Neuronal stem cell (in vitro differentiated cells): Measurements from ENCODE around the gene GALR1.
A peak's percentile ranks its signal among the peaks of the same experiment; 100 is the strongest.

ENCODE experiments used
- DNase-seq: peaks from one replicate; pipeline ENCODE4 v3.0.0-alpha.2; 2013; ENCODE audit warnings: low spot score
- H2AFZ ChIP-seq: one replicate; pipeline ENCODE4 v1.6.1; 2013; ENCODE audit warnings: mild to moderate bottlenecking, low read length, inconsistent platforms
- H2AK5ac ChIP-seq: 2 replicates; pipeline ENCODE4 v1.6.1; 2013; ENCODE audit warnings: low read depth, mild to moderate bottlenecking, inconsistent platforms, low read length, moderate library complexity, mixed read lengths
- H2BK120ac ChIP-seq: 2 replicates; pipeline ENCODE4 v1.6.1; 2013; ENCODE audit warnings: low read depth, mild to moderate bottlenecking, inconsistent platforms, low read length, moderate library complexity, mixed read lengths
- H2BK12ac ChIP-seq: one replicate; pipeline ENCODE4 v1.6.1; 2013; ENCODE audit warnings: low read length, inconsistent platforms
- H2BK15ac ChIP-seq: 2 replicates; pipeline ENCODE4 v1.6.1; 2013; ENCODE audit warnings: mild to moderate bottlenecking, low read length, inconsistent platforms, mixed read lengths
- H2BK5ac ChIP-seq: one replicate; pipeline ENCODE4 v1.6.1; 2013; ENCODE audit warnings: inconsistent platforms, mild to moderate bottlenecking, low read length, moderate library complexity
- H3K14ac ChIP-seq: one replicate; pipeline ENCODE4 v1.6.1; 2013; ENCODE audit warnings: low read length, inconsistent platforms
- H3K18ac ChIP-seq: 2 replicates; pipeline ENCODE4 v1.6.1; 2013; ENCODE audit warnings: low read length, inconsistent platforms
- H3K23ac ChIP-seq: 2 replicates; pipeline ENCODE4 v1.6.1; 2013; ENCODE audit warnings: low read depth, mild to moderate bottlenecking, mixed read lengths, low read length, inconsistent platforms; ENCODE audit not compliant: poor library complexity
- H3K27ac ChIP-seq: replicated peaks from 3 replicates; pipeline ENCODE4 v1.5.1; 2013; ENCODE audit warnings: low read length, inconsistent platforms
- H3K27me3 ChIP-seq, 3 experiments: 2 replicates each; pipeline ENCODE4 v1.6.1; 2013; ENCODE audit warnings: low read length in 3 of 3, mild to moderate bottlenecking in 2 of 3, inconsistent platforms in 1 of 3, low read depth in 1 of 3, mixed read lengths in 1 of 3, moderate library complexity in 1 of 3; ENCODE audit not compliant: control insufficient read depth in 3 of 3, insufficient read depth in 3 of 3
- H3K36me3 ChIP-seq, 2 donors: replicated peaks in 1 of 2; 2 replicates each; pipeline ENCODE4 v1.6.1; 2013; ENCODE audit warnings: low read length in 2 of 2; ENCODE audit not compliant: control insufficient read depth in 2 of 2, insufficient read depth in 2 of 2
- H3K4ac ChIP-seq: 2 replicates; pipeline ENCODE4 v1.6.1; 2013; ENCODE audit warnings: inconsistent platforms, mild to moderate bottlenecking, low read length, moderate library complexity
- H3K4me1 ChIP-seq, 2 donors: 1 replicate in 1 of 2; 2 replicates in 1 of 2; pipeline ENCODE4 v1.6.1; 2013; ENCODE audit warnings: low read length in 2 of 2, low read depth in 1 of 2; ENCODE audit not compliant: control insufficient read depth in 2 of 2, insufficient read depth in 1 of 2
- H3K4me2 ChIP-seq: one replicate; pipeline ENCODE4 v1.6.1; 2013; ENCODE audit warnings: mild to moderate bottlenecking, low read length, inconsistent platforms; ENCODE audit not compliant: insufficient read depth, poor library complexity, severe bottlenecking
- H3K4me3 ChIP-seq, 2 donors: 2 replicates each; pipeline ENCODE4 v1.5.1; 2013; ENCODE audit warnings: low read length in 2 of 2, mild to moderate bottlenecking in 2 of 2, inconsistent platforms in 1 of 2, moderate library complexity in 1 of 2
- H3K79me1 ChIP-seq: one replicate; pipeline ENCODE4 v1.6.1; 2013; ENCODE audit warnings: low read depth, mild to moderate bottlenecking, inconsistent platforms, low read length, moderate library complexity
- H3K9ac ChIP-seq: one replicate; pipeline ENCODE4 v1.6.1; 2013; ENCODE audit warnings: mild to moderate bottlenecking, low read depth, low read length, inconsistent platforms; ENCODE audit not compliant: poor library complexity
- H3K9me3 ChIP-seq, 2 donors: replicated peaks in 1 of 2; 2 replicates each; pipeline versions ENCODE3 to v1.6.1; 2013; ENCODE audit warnings: low read length in 2 of 2, mild to moderate bottlenecking in 2 of 2, inconsistent platforms in 1 of 2, low read depth in 1 of 2, mixed read lengths in 1 of 2, moderate library complexity in 1 of 2; ENCODE audit not compliant: control insufficient read depth in 2 of 2, insufficient read depth in 1 of 2
- H4K8ac ChIP-seq: one replicate; pipeline ENCODE4 v1.6.1; 2013; ENCODE audit warnings: low read depth, mild to moderate bottlenecking, inconsistent platforms, low read length, moderate library complexity
- H4K91ac ChIP-seq: one replicate; pipeline ENCODE4 v1.6.1; 2013; ENCODE audit warnings: low read length, low read depth, mild to moderate bottlenecking, inconsistent platforms; ENCODE audit not compliant: poor library complexity
- WGBS, 2 donors: extraction: QIAGEN DNeasy Blood & Tissue Kit; methylation state at CpG; one replicate each; pipeline ENCODE4 v1.1.7; 2013; ENCODE audit warnings: missing lambda C conversion rate in 2 of 2, mixed read lengths in 1 of 2; ENCODE audit not compliant: insufficient read length in 2 of 2, insufficient replicate concordance in 1 of 2; ENCODE audit errors: extremely low coverage in 2 of 2; 5-methylcytosine and 5-hydroxymethylcytosine counted together

Gene GALR1

DNA sequence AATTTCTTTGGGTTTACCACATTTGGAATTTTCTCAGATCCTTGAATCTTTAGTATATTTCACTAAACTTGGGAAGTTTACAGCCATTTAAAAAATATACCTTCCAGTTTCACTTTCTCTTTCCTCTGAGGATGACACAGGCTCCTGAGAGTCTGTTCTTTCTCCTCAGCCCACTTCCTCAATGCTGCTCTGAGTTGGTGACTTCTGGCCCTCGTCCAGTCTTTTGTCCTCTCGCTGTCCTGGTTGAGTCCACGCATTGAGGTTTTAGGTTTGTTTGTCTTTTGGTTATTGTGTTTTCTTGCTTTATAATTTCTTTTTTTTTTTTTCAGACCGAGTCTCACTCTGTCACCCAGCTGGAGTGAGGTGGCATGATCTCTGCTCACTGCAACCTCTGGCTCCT, 40.7 kb upstream of the GALR1 start:
- Histone ChIP-seq H4K91ac (no peak overlapping the region), H2BK15ac (no peak overlapping the region), H2AK5ac (no peak overlapping the region), H3K27me3 (no peaks in the 10 kb centered on the region), H3K27ac (no peak overlapping the region), H3K9ac (no peak overlapping the region), H3K14ac (no peak overlapping the region), H4K8ac (no peak overlapping the region), H3K4me1 (peaks cover 0 to 2% of the 10 kb centered on the region in 2 donors), H3K4me3 (no peak overlapping the region), H3K4me2 (no peak overlapping the region), H2AFZ (peak overlapping the region; percentile 53), H2BK120ac (no peak overlapping the region), H3K23ac (no peak overlapping the region), H3K79me1 (no peaks in the 10 kb centered on the region), H3K9me3 (no peaks in the 10 kb centered on the region), H3K18ac (no peak overlapping the region), H2BK5ac (no peak overlapping the region), H2BK12ac (no peak overlapping the region), H3K36me3 (no peaks in the 10 kb centered on the region), H3K4ac (no peak overlapping the region)
- no CpG with 5 or more reads among the region's 4 CpGs for WGBS, 2 donors
- no peak for DNase-seq

DNA sequence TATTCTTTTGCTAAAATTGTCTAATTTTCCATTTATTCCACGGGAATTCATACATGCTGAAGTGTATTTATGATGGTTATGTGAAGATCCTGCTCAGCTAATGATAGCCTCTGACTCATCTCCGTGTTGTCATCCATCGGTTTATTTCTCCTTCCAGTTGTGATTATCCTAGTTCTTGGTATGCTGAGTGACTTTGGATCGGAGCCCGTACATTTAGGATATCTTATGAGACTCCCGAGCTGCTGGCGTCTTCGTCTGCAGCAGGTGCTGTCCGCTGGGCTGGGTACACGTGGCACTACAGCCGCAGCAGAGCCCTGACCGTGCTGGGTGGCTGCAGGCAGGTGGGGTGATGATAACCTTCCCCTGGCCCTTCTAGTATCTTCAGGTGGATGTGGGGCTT, 40.1 kb upstream of the GALR1 start:
- Histone ChIP-seq H3K27ac (no peak overlapping the region), H2AFZ (no peak overlapping the region), H4K8ac (no peak overlapping the region), H2BK15ac (no peak overlapping the region), H3K4me1 (peaks cover 0 to 2% of the 10 kb centered on the region in 2 donors), H3K9ac (no peak overlapping the region), H3K4ac (no peak overlapping the region), H3K4me3 (no peak overlapping the region), H3K4me2 (no peak overlapping the region), H2BK5ac (no peak overlapping the region), H3K23ac (peak overlapping the region; percentile 1), H3K9me3 (no peaks in the 10 kb centered on the region), H2BK12ac (no peak overlapping the region), H3K27me3 (no peaks in the 10 kb centered on the region), H3K18ac (no peak overlapping the region), H4K91ac (no peak overlapping the region), H2AK5ac (no peak overlapping the region), H3K14ac (no peak overlapping the region), H3K36me3 (no peaks in the 10 kb centered on the region), H3K79me1 (no peaks in the 10 kb centered on the region), H2BK120ac (no peak overlapping the region)
- DNase-seq: no peak
- WGBS, 2 donors: no CpG with 5 or more reads among the region's 12 CpGs

DNA sequence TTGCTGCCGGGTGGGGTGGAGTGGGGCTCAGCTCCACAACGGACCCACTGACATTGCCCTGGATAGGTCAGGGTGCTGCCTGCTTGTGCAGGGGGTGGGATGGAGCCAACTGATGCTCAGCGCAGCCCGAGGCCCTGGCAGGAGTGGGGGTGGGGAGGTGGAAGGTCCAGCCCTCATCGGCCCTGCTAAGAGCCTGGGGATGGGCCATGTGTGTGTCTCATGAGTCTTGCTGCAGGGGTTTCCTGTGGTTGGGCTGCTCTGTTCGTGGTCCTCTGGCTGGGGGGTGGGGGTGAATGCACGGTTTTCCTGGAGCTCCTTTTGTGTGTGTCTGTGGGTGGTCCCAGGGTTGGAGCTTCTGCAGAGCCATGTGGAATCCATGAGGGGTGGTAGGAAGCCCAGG, 39.4 kb upstream of the GALR1 start:
- H3K27ac ChIP-seq: no peak overlapping the region
- no peak overlapping the region for H2BK5ac ChIP-seq
- peak overlapping the region; percentile 40 for H3K18ac ChIP-seq
- no peaks in the 10 kb centered on the region for H3K27me3 ChIP-seq
- H2BK12ac ChIP-seq: no peak overlapping the region
- WGBS, 2 donors: no CpG with 5 or more reads among the region's 7 CpGs
- H3K4me2 ChIP-seq: no peak overlapping the region
- H3K4me1 ChIP-seq: peaks cover 0 to 2% of the 10 kb centered on the region in 2 donors
- H2BK15ac ChIP-seq: peak overlapping the region; percentile 61
- H3K23ac ChIP-seq: peak overlapping the region; percentile 1
- no peak overlapping the region for H2BK120ac ChIP-seq
- no peak overlapping the region for H4K8ac ChIP-seq
- no peak overlapping the region for H2AFZ ChIP-seq
- no peaks in the 10 kb centered on the region for H3K36me3 ChIP-seq
- DNase-seq: no peak
- no peaks in the 10 kb centered on the region for H3K79me1 ChIP-seq
- peak overlapping the region; percentile 33 for H3K9ac ChIP-seq
- peak overlapping the region; percentile 1 for H2AK5ac ChIP-seq
- H3K14ac ChIP-seq: no peak overlapping the region
- H4K91ac ChIP-seq: no peak overlapping the region
- no peaks in the 10 kb centered on the region for H3K9me3 ChIP-seq
- H3K4ac ChIP-seq: no peak overlapping the region
- H3K4me3 ChIP-seq: no peak overlapping the region

DNA sequence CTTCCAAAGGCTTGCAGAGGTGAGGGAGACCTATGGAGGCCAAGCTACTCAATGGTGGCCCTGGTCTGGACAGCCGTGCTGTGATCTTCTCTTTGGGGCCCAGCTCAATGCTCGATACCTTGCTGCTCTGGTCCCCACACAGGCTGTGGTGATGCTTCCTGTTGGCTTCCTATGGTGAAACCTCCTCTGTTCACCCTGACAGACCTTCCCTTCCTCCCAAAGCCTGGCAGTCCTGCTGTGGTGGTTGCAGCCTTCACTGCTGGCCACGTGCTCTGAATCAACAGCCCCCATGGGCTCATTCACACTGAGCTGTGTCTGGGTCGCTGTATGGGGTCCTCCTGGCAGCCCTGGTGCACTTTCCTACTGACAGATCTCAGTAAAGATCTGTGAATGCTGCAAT, 31.0 kb upstream of the GALR1 start:
- WGBS, 2 donors: no CpG with 5 or more reads among the region's 4 CpGs

More for the DNA sequence above, 31.0 kb upstream of the GALR1 start:
- H3K23ac ChIP-seq: no peak overlapping the region
- H4K8ac ChIP-seq: no peak overlapping the region
- no peak overlapping the region for H3K4me3 ChIP-seq
- no peak overlapping the region for H3K27ac ChIP-seq
- H2BK5ac ChIP-seq: no peak overlapping the region
- H2BK15ac ChIP-seq: no peak overlapping the region
- no peak overlapping the region for H3K14ac ChIP-seq
- H4K91ac ChIP-seq: no peak overlapping the region
- no peak overlapping the region for H3K4ac ChIP-seq
- H3K4me1 ChIP-seq: no peaks in the 10 kb centered on the region
- no peak overlapping the region for H2BK120ac ChIP-seq
- H3K9ac ChIP-seq: no peak overlapping the region
- H3K36me3 ChIP-seq: no peaks in the 10 kb centered on the region
- H3K27me3 ChIP-seq: no peaks in the 10 kb centered on the region
- H3K79me1 ChIP-seq: no peaks in the 10 kb centered on the region
- no peak for DNase-seq
- no peak overlapping the region for H2AFZ ChIP-seq
- no peaks in the 10 kb centered on the region for H3K9me3 ChIP-seq
- H3K18ac ChIP-seq: no peak overlapping the region
- H3K4me2 ChIP-seq: no peak overlapping the region
- no peak overlapping the region for H2AK5ac ChIP-seq
- H2BK12ac ChIP-seq: no peak overlapping the region
